B cell (primary cell): ENCODE measurements around the gene SGSM1. TPM values are rescaled to one million over a fixed set of nuclear protein-coding genes. Genes with fewer than 3 reads are reported as not detected.

ENCODE experiments used
- ATAC-seq: fragments of 200-7000 bp; cut with Tn5 transposase; one replicate; pipeline ENCODE4 v1.10.0; 2021; ENCODE audit warnings: low read depth, mild to moderate bottlenecking, moderate number of reproducible peaks, moderate library complexity
- CTCF ChIA-PET: fragments of 350-600 bp; sonication (Branson Sonifier 250); formaldehyde crosslinking; loops from one replicate; lab custom pipeline; 2021; ENCODE audit warnings: antibody characterized with exemption, inconsistent platforms; lab: Charles Lee
- POLR2A ChIA-PET: fragments of 350-600 bp; sonication (Branson Sonifier 250); formaldehyde crosslinking; loops from one replicate; lab custom pipeline; 2021; ENCODE audit warnings: antibody characterized with exemption; lab: Charles Lee
- DNase-seq: peaks from one replicate; pipeline ENCODE4 v3.0.0; 2013
- H2AFZ ChIP-seq: 2 replicates; pipeline ENCODE4 v1.6.1; 2012; ENCODE audit warnings: mild to moderate bottlenecking, low read depth, low read length; ENCODE audit not compliant: insufficient read depth, poor library complexity, severe bottlenecking
- H3K27ac ChIP-seq, 2 donors: 1 replicate in 1 of 2; 2 replicates in 1 of 2; pipeline ENCODE4 v1.5.1; 2012 to 2013; ENCODE audit warnings: low read length in 2 of 2, mild to moderate bottlenecking in 2 of 2, moderate library complexity in 1 of 2
- H3K27me3 ChIP-seq, 4 experiments: fragments of 200-600 bp in 1 of 4; sonication (generic) in 1 of 4; replicated peaks in 1 of 4; 1 replicate in 2 of 4; 2 replicates in 2 of 4; pipeline versions ENCODE4 v1.6.1 to v1.7.0; 2013 to 2016; ENCODE audit warnings: low read length in 3 of 4, mild to moderate bottlenecking in 2 of 4, mixed read lengths in 1 of 4, moderate library complexity in 1 of 4; ENCODE audit not compliant: insufficient read depth in 4 of 4, control insufficient read depth in 3 of 4; ENCODE audit errors: control extremely low read depth in 1 of 4
- H3K36me3 ChIP-seq, 2 experiments: replicated peaks in 1 of 2; 1 replicate in 1 of 2; 2 replicates in 1 of 2; pipeline versions ENCODE4 v1.6.1 to v1.7.1; 2013; ENCODE audit warnings: low read length in 1 of 2; ENCODE audit not compliant: insufficient read depth in 2 of 2, control insufficient read depth in 1 of 2; ENCODE audit errors: control extremely low read depth in 1 of 2, extremely low read depth in 1 of 2
- H3K4me1 ChIP-seq, 2 donors: fragments of 200-600 bp in 1 of 2; sonication (generic) in 1 of 2; 1 replicate in 1 of 2; 2 replicates in 1 of 2; pipeline versions ENCODE4 v1.5.1 to v1.6.1; 2013 to 2017; ENCODE audit warnings: low read length in 2 of 2; ENCODE audit not compliant: control insufficient read depth in 2 of 2, insufficient read depth in 2 of 2
- H3K4me2 ChIP-seq: replicated peaks from 2 replicates; pipeline ENCODE3; 2012; ENCODE audit warnings: mild to moderate bottlenecking, low read depth, low read length; ENCODE audit not compliant: poor library complexity, severe bottlenecking
- H3K4me3 ChIP-seq, 5 experiments: fragments of 200-600 bp in 1 of 5; sonication (generic) in 1 of 5; 1 replicate in 3 of 5; 2 replicates in 2 of 5; pipeline versions ENCODE4 v1.5.1 to v1.7.0; 2011 to 2016; ENCODE audit warnings: low read length in 4 of 5, mild to moderate bottlenecking in 4 of 5, low read depth in 2 of 5, control low read depth in 1 of 5, moderate library complexity in 1 of 5; ENCODE audit not compliant: insufficient read depth in 1 of 5; ENCODE audit errors: control extremely low read depth in 1 of 5, extremely low read depth in 1 of 5
- H3K79me2 ChIP-seq: fragments of 200-600 bp; sonication (generic); one replicate; pipeline ENCODE4 v1.6.0; 2016; ENCODE audit warnings: low read length; ENCODE audit not compliant: control insufficient read depth, insufficient read depth
- H3K9ac ChIP-seq: fragments of 200-600 bp; sonication (generic); 2 replicates; pipeline ENCODE4 v1.6.1; 2017; ENCODE audit warnings: mild to moderate bottlenecking, low read length, moderate library complexity
- H3K9me3 ChIP-seq, 3 donors: one replicate each; pipeline versions ENCODE4 v1.6.1 to v1.7.1; 2013; ENCODE audit warnings: low read length in 2 of 3; ENCODE audit not compliant: control insufficient read depth in 2 of 3, insufficient read depth in 1 of 3; ENCODE audit errors: control extremely low read depth in 1 of 3
- H4K20me1 ChIP-seq: 2 replicates; pipeline ENCODE4 v1.6.0; 2012; ENCODE audit warnings: mild to moderate bottlenecking, low read length; ENCODE audit not compliant: insufficient read depth, control insufficient read depth, poor library complexity, severe bottlenecking
- H3K27ac Mint-ChIP-seq: one replicate; pipeline ENCODE4 v1.8.0; 2021; ENCODE audit warnings: mixed read lengths
- H3K27me3 Mint-ChIP-seq: one replicate; pipeline ENCODE4 v1.8.0; 2021; ENCODE audit warnings: mixed read lengths
- H3K4me1 Mint-ChIP-seq: one replicate; pipeline ENCODE4 v1.8.0; 2021; ENCODE audit warnings: mixed read lengths
- H3K4me3 Mint-ChIP-seq: one replicate; pipeline ENCODE4 v1.8.0; 2021; ENCODE audit warnings: mixed read lengths
- H3K9me3 Mint-ChIP-seq: one replicate; pipeline ENCODE4 v1.8.0; 2022; ENCODE audit warnings: mixed read lengths; ENCODE audit not compliant: insufficient read depth
- CTCF ChIP-seq: fragments of 200-600 bp; IDR thresholded peaks from one replicate; pipeline ENCODE4 v1.8.0; 2022; ENCODE audit warnings: antibody characterized with exemption, mild to moderate bottlenecking
- EZH2 ChIP-seq: IDR thresholded peaks from 2 replicates; pipeline ENCODE4 v1.6.1; 2012; ENCODE audit warnings: borderline replicate concordance, low read depth, mild to moderate bottlenecking, moderate library complexity, low read length; ENCODE audit not compliant: insufficient read depth, poor library complexity, severe bottlenecking
- WGBS: methylation state at CpG from one replicate; pipeline ENCODE4 v1.1.5; 2013; ENCODE audit warnings: missing lambda C conversion rate; ENCODE audit not compliant: insufficient coverage; 5-methylcytosine and 5-hydroxymethylcytosine counted together
- intact Hi-C: fragments of 100-400 bp; cut with micrococcal nuclease; formaldehyde crosslinking; loops from one replicate; pipeline ENCODE4 v1.10.0; 2022
- polyA plus RNA-seq: library from polyadenylated mRNA; depleted of rRNA; stranded (reverse); fragments of >200 nt; gene quantifications from 2 replicates; pipeline ENCODE4 v1.2.3, GENCODE V29; 2012
- total RNA-seq, 2 donors: library from RNA; stranded (reverse); fragments of 120-200 nt in 1 of 2; gene quantifications; 1 replicate in 1 of 2; 2 replicates in 1 of 2; pipeline versions ENCODE4 v1.2.3 to v1.2.4, GENCODE V29; 2013 to 2022

Gene SGSM1
- total and polyA plus RNA-seq, 2 donors (not counting 1 experiment from before 2014, with no cell fraction given), result 0.91 to 1.3 TPM

- Histone ChIP-seq H4K20me1 (no peaks in the 10 kb centered on the region), H3K4me2 (no peak overlapping the region), H3K79me2 (no peaks in the 10 kb centered on the region), H3K27me3 (peaks cover 0 to 6% (median 0%) of the 10 kb centered on the region in 4 experiments), H3K27ac (no peak overlapping the region), H3K36me3 (no peaks in the 10 kb centered on the region), H3K4me3 (no peak overlapping the region), H2AFZ (no peak overlapping the region), H3K9ac (no peak overlapping the region), H3K9me3 (peaks cover 0 to 8% (median 0%) of the 10 kb centered on the region in 3 donors), H3K4me1 (no peaks in the 10 kb centered on the region)
- ChIA-PET CTCF (no interaction called here), POLR2A (no interaction called here)
- Mint-ChIP-seq H3K4me3 (no peak overlapping the region), H3K4me1 (no peaks in the 10 kb centered on the region), H3K27me3 (peaks cover 8% of the 10 kb centered on the region), H3K27ac (no peak overlapping the region), H3K9me3 (no peaks in the 10 kb centered on the region)
- intact Hi-C loops, result no loop called here
- TF ChIP-seq EZH2, result no peak
- DNase-seq (no peak), ATAC-seq (no peak)
- 69% methylated on average over 2 of the region's 2 CpGs for WGBS
Measured at GRCh38 chr22:24822471-24822870, 16.5 kb downstream of the SGSM1 start.

GRCh38 chr22:24823787-24824186, 17.8 kb downstream of the SGSM1 start:
- H3K4me1 ChIP-seq, result no peaks in the 10 kb centered on the region
- no peak for DNase-seq
- no peaks in the 10 kb centered on the region for H3K9me3 Mint-ChIP-seq
- H3K9me3 ChIP-seq, result peaks cover 0 to 6% (median 0%) of the 10 kb centered on the region in 3 donors
- H3K27me3 ChIP-seq, result peaks cover 0 to 10% (median 0%) of the 10 kb centered on the region in 4 experiments
- no peaks in the 10 kb centered on the region for H3K79me2 ChIP-seq
- H3K27ac Mint-ChIP-seq, result no peak overlapping the region
- no peak overlapping the region for H3K4me2 ChIP-seq
- POLR2A ChIA-PET, result no interaction called here
- peaks cover 8% of the 10 kb centered on the region for H3K27me3 Mint-ChIP-seq
- H3K36me3 ChIP-seq, result no peaks in the 10 kb centered on the region
- H3K4me3 Mint-ChIP-seq, result no peak overlapping the region
- CTCF ChIA-PET, result no interaction called here
- H4K20me1 ChIP-seq, result no peaks in the 10 kb centered on the region
- no peak for ATAC-seq
- H2AFZ ChIP-seq, result no peak overlapping the region
- TF ChIP-seq EZH2 (no peak), CTCF (no peak)
- 88% methylated on average over 4 of the region's 9 CpGs for WGBS
- H3K9ac ChIP-seq, result no peak overlapping the region
- no peaks in the 10 kb centered on the region for H3K4me1 Mint-ChIP-seq
- H3K27ac ChIP-seq, result no peak overlapping the region
- no peak overlapping the region for H3K4me3 ChIP-seq
- intact Hi-C loops, result no loop called here
